Neural cell (in vitro differentiated cells): ENCODE data around the gene RNF113B.

Experiments
- CTCF ChIP-seq: fragments of 450-650 bp; IDR thresholded peaks from 2 replicates; pipeline ENCODE4 v1.5.1; 2014; ENCODE audit warnings: antibody characterized with exemption, mild to moderate bottlenecking, moderate library complexity; ENCODE audit not compliant: poor library complexity, severe bottlenecking
- EP300 ChIP-seq: fragments of 450-650 bp; conservative IDR thresholded peaks from 2 replicates; pipeline ENCODE4 v1.6.1; 2014; ENCODE audit warnings: antibody characterized with exemption, mild to moderate bottlenecking, moderate library complexity; ENCODE audit not compliant: poor library complexity, severe bottlenecking

- no peak for TF ChIP-seq CTCF
- TF ChIP-seq EP300: no peak
These were observed 7.7 kb upstream of the RNF113B start for GRCh38 chr13:98184792-98185191.
